Measurements from ENCODE around the gene GNAQ. TPM values are rescaled to one million over a fixed set of nuclear protein-coding genes. Genes with fewer than 3 reads are reported as not detected.

Gene GNAQ
- total RNA-seq, 2 donors from 2014 or later: 13.4 to 17.8 TPM

DNA sequence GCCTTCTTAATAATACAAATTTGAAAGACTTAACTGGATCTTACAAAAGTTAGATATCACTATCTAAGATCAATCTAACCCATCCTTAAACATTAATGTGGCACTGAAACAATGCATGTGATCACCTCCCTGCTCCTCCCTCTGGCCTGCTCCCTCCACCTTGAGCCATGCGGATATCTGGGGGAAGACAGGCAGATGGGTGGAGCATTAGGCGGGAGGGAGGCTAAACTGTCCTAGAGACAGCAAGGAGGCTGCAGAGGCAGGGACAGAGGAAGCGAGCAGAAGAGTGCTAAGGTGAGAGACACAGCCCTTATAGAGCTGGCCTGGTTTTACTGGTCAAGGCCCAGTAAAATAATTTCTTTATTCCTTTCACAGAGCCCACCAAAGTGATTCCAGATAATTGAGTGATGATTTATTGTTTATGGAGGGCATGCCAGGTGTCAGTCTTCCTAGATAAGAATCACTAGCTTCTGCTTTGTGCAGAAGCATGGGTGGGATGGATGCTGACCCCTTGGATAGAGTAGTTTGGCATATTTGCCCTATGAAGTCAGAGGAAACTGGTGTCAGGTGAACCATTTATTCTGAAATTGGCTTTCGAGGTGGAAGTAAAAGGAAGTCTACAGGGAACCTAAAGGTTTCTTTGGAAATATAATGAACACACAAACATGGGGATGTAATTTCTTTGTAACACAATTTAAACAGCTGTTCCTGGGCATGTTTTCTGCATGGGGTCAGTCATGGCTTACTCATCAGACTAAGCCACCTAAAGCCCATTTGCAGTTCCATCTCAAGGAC lies 188.3 kb downstream of the GNAQ start:
- Histone ChIP-seq H3K36me3 (no peaks in the 10 kb centered on the region), H3K4me1 (peaks cover 0 to 29% of the 10 kb centered on the region in 2 donors), H3K27me3 (no peaks in the 10 kb centered on the region), H3K9me3 (no peaks in the 10 kb centered on the region), H3K4me3 (no peak overlapping the region), H3K27ac (no peak overlapping the region)
- TF ChIP-seq, protein P1, sequence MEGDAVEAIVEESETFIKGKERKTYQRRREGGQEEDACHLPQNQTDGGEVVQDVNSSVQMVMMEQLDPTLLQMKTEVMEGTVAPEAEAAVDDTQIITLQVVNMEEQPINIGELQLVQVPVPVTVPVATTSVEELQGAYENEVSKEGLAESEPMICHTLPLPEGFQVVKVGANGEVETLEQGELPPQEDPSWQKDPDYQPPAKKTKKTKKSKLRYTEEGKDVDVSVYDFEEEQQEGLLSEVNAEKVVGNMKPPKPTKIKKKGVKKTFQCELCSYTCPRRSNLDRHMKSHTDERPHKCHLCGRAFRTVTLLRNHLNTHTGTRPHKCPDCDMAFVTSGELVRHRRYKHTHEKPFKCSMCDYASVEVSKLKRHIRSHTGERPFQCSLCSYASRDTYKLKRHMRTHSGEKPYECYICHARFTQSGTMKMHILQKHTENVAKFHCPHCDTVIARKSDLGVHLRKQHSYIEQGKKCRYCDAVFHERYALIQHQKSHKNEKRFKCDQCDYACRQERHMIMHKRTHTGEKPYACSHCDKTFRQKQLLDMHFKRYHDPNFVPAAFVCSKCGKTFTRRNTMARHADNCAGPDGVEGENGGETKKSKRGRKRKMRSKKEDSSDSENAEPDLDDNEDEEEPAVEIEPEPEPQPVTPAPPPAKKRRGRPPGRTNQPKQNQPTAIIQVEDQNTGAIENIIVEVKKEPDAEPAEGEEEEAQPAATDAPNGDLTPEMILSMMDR (IDR thresholded peaks at IDR 0.05): no peak
- DNase-seq (ENCODE audit: low spot score): no peak

DNA sequence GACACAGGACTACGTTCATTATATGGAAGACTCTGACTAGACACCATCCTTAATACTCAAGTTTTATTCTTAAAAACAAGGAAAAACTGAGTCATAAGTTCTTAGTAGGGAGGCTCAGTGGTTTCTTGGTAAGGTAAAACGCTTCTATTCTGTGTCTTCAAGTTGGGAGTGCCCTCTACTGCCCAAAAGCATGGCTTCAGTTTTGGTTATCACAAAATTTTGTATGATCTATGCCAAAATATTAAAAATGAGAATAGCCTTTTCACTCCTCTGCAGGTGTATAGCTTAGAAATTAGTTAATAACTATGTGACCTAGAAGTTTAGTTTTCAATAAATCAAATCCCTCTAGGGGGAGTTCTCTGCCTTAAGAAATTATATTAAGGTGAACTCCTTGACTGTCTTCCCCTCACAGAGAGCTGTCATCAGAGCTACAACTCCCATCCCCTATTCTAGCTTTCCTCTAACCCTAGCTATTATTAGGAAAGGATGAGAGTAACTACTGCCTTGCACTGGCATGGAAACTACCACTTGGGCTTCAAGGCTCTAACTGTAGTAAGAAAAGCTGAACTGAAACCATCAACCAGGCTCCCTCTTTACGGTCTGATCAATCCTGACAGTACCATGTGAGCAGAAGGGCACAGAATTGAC lies 189.7 kb downstream of the GNAQ start:
- no peaks in the 10 kb centered on the region for H3K27me3 ChIP-seq
- H3K36me3 ChIP-seq: no peaks in the 10 kb centered on the region
- peaks cover 0 to 15% of the 10 kb centered on the region in 2 donors for H3K4me1 ChIP-seq
- H3K27ac ChIP-seq: no peak overlapping the region
- no peak for DNase-seq (ENCODE audit: low spot score)
- H3K4me3 ChIP-seq: no peak overlapping the region
- TF ChIP-seq, protein P1 (IDR thresholded peaks at IDR 0.05): peak in 1 of 2 donors; percentile 16
- no peaks in the 10 kb centered on the region for H3K9me3 ChIP-seq

DNA sequence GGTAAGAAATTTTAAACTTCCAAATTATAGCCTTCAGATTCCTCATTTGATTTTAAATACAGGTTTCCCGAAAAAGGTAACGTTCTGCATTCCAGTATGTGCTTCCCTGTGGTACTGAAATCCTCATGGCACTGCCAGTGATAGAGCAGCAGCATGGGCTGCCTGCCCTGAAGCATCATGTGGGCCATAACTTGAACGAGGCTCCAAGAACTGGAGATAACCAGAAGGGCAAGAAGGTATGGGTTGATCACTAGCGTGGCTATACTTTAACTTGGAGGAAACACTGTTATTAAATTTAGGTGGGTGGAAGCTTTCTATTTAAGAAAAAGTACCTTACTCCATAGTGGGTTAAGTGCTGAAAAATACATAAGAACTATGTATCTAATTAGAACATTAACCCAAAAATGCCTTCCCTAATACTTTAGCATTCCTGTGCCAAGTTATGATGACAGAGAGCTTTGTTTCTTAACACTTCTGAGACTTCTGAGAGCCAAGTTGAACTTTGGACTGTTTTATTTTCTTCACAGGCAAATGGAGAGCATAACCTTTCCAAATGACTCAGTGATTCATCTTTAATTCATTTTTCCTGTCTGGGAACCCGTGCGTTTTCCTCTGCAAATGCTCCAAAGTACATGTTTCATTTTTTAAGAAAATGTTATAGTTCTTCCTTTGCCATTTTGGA lies 192.0 kb downstream of the GNAQ start:
- TF ChIP-seq, protein P1 (IDR thresholded peaks at IDR 0.05): no peak
- Histone ChIP-seq H3K4me1 (peaks cover 0 to 3% of the 10 kb centered on the region in 2 donors), H3K27me3 (no peaks in the 10 kb centered on the region), H3K36me3 (no peaks in the 10 kb centered on the region), H3K9me3 (no peaks in the 10 kb centered on the region), H3K4me3 (no peak overlapping the region), H3K27ac (no peak overlapping the region)
- DNase-seq (ENCODE audit: low spot score): no peak

DNA sequence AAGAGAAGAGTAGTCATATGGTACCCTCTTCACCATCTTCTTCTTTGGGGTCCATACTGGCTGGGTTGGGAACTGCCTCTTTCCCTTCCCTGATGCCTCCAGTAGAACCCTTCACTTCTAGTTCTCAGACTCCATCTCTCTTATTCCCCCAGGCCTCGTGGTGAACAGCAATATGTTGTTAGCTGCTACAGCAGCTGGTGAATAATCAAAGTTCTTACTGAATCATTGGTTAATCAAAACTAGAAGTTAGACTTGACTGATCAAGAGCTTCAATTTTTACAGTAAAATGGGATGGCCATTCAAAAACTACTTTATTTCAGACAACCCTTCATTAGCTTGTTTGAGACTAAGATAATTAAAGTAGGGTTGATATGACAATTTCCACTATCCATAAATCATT lies 192.6 kb downstream of the GNAQ start:
- peaks cover 0 to 5% of the 10 kb centered on the region in 2 donors for H3K4me1 ChIP-seq
- DNase-seq (ENCODE audit: low spot score): no peak
- H3K9me3 ChIP-seq: no peaks in the 10 kb centered on the region
- no peak overlapping the region for H3K4me3 ChIP-seq
- TF ChIP-seq, protein P1 (IDR thresholded peaks at IDR 0.05): no peak
- no peak overlapping the region for H3K27ac ChIP-seq
- no peaks in the 10 kb centered on the region for H3K36me3 ChIP-seq
- no peaks in the 10 kb centered on the region for H3K27me3 ChIP-seq

DNA sequence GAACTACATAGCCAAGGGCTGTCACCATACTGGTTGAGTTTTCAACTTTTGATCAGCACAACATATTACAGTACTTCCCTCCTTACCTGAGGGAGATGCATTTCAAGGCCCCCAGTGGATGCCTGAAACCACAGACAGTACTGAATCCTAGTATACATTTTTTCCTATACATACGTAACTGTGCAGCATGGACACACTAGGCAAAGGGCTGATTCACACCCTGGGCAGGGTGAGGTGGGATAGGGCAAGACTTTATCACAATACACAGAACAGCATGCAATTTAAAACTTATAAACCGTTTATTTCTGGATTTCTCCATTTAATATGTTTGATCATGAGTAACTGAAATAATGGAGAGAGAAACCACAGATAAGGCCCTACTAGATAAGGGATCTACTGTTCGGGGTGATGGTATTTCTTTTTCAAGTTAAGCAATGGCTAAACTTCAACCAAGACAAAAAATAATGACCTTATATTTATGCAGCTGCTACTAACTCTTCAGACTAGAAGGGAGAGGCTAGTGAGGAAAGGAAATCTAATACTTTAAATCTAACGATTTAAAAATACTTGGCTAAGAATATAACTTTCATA lies 196.6 kb downstream of the GNAQ start:
- DNase-seq (ENCODE audit: low spot score): no peak
- H3K27ac ChIP-seq: no peak overlapping the region
- no peaks in the 10 kb centered on the region for H3K36me3 ChIP-seq
- TF ChIP-seq, protein P1 (IDR thresholded peaks at IDR 0.05): no peak
- H3K4me3 ChIP-seq: no peak overlapping the region
- H3K4me1 ChIP-seq: peaks cover 0 to 17% of the 10 kb centered on the region in 2 donors
- H3K27me3 ChIP-seq: no peaks in the 10 kb centered on the region
- no peaks in the 10 kb centered on the region for H3K9me3 ChIP-seq
